Endothelial cell of umbilical vein (primary cell): ENCODE measurements around the gene PHB1.

ENCODE experiments used
- EZH2 ChIP-seq: IDR thresholded peaks from 2 replicates; pipeline ENCODE4 v1.6.1; 2012; ENCODE audit warnings: borderline replicate concordance, low read depth, mild to moderate bottlenecking, moderate library complexity, low read length, inconsistent platforms; ENCODE audit not compliant: severe bottlenecking
- FOS ChIP-seq: IDR thresholded peaks from 2 replicates; pipeline ENCODE4 v1.6.1; 2011; ENCODE audit warnings: mild to moderate bottlenecking, low read length, moderate library complexity, borderline replicate concordance; ENCODE audit not compliant: insufficient read depth
- GATA2 ChIP-seq: IDR thresholded peaks from 2 replicates; pipeline ENCODE4 v1.7.0; 2011; ENCODE audit warnings: low read depth, mild to moderate bottlenecking, moderate library complexity, mixed read lengths, low read length; ENCODE audit not compliant: insufficient read length, insufficient read depth
- JUN ChIP-seq: IDR thresholded peaks from 2 replicates; pipeline ENCODE4 v1.6.1; 2011; ENCODE audit warnings: borderline replicate concordance, low read depth; ENCODE audit not compliant: insufficient read length, insufficient read depth
- MAX ChIP-seq: IDR thresholded peaks from 2 replicates; pipeline ENCODE4 v1.6.1; 2011; ENCODE audit not compliant: insufficient read depth, insufficient read length
- MYC ChIP-seq: IDR thresholded peaks from one replicate; pipeline ENCODE4 v1.6.1; 2011; ENCODE audit warnings: mild to moderate bottlenecking, low read depth, low read length
- POLR2A ChIP-seq: IDR thresholded peaks from 2 replicates; pipeline ENCODE4 v1.6.1; 2012; ENCODE audit warnings: low read depth, mild to moderate bottlenecking, control low read depth, low read length
- POLR2AphosphoS5 ChIP-seq: IDR thresholded peaks from 2 replicates; pipeline ENCODE4 v1.6.1; 2012; ENCODE audit warnings: low read depth, mild to moderate bottlenecking, control low read depth, low read length, moderate library complexity; ENCODE audit not compliant: insufficient read depth
- TF ChIP-seq, protein P1 (sequence below), 2 donors: IDR thresholded peaks; 1 replicate in 1 of 2; 2 replicates in 1 of 2; pipeline ENCODE4 v1.5.1; 2011; ENCODE audit warnings: low read length in 2 of 2, mild to moderate bottlenecking in 2 of 2, moderate library complexity in 2 of 2, control low read depth in 1 of 2, inconsistent platforms in 1 of 2, low read depth in 1 of 2; ENCODE audit not compliant: insufficient read depth in 1 of 2; ENCODE audit errors: extremely low read depth in 1 of 2

- TF ChIP-seq, protein P1, sequence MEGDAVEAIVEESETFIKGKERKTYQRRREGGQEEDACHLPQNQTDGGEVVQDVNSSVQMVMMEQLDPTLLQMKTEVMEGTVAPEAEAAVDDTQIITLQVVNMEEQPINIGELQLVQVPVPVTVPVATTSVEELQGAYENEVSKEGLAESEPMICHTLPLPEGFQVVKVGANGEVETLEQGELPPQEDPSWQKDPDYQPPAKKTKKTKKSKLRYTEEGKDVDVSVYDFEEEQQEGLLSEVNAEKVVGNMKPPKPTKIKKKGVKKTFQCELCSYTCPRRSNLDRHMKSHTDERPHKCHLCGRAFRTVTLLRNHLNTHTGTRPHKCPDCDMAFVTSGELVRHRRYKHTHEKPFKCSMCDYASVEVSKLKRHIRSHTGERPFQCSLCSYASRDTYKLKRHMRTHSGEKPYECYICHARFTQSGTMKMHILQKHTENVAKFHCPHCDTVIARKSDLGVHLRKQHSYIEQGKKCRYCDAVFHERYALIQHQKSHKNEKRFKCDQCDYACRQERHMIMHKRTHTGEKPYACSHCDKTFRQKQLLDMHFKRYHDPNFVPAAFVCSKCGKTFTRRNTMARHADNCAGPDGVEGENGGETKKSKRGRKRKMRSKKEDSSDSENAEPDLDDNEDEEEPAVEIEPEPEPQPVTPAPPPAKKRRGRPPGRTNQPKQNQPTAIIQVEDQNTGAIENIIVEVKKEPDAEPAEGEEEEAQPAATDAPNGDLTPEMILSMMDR (IDR thresholded peaks at IDR 0.05; ENCODE audit: extremely low read depth in 1 of 2, insufficient read depth in 1 of 2, low read depth in 1 of 2, low read length in 2 of 2) = no peak
- no peak for TF ChIP-seq POLR2AphosphoS5
- TF ChIP-seq POLR2A = no peak
- TF ChIP-seq MAX = no peak
- TF ChIP-seq EZH2 = no peak
- no peak for TF ChIP-seq FOS
- no peak for TF ChIP-seq MYC
- TF ChIP-seq JUN = no peak
- no peak for TF ChIP-seq GATA2
Measured at GRCh38 chr17:49388692-49389513, 25.8 kb downstream of the PHB1 start.
